Osteoblast (primary cell): ENCODE results near the gene APOBEC3F. TPM values are rescaled to one million over a fixed set of nuclear protein-coding genes. Genes with fewer than 3 reads are reported as not detected.

Source experiments
- DNase-seq: peaks from one replicate; pipeline ENCODE4 v3.0.0; 2011; ENCODE audit warnings: low spot score, mixed read lengths; ENCODE audit not compliant: insufficient read length; ENCODE audit errors: missing footprints
- H2AFZ ChIP-seq: 2 replicates; pipeline ENCODE4 v1.6.0; 2011; ENCODE audit warnings: mild to moderate bottlenecking, low read length
- H3K27ac ChIP-seq: 2 replicates; pipeline ENCODE4 v1.5.1; 2011; ENCODE audit warnings: mild to moderate bottlenecking, low read depth, low read length, moderate library complexity
- H3K27me3 ChIP-seq: 2 replicates; pipeline ENCODE4 v1.6.0; 2012; ENCODE audit warnings: mild to moderate bottlenecking, control low read depth, inconsistent platforms, low read length, moderate library complexity; ENCODE audit not compliant: insufficient read depth
- H3K36me3 ChIP-seq: 2 replicates; pipeline ENCODE4 v1.5.1; 2011; ENCODE audit warnings: mild to moderate bottlenecking, low read length, control low read depth, moderate library complexity; ENCODE audit not compliant: insufficient read depth
- H3K4me1 ChIP-seq: 2 replicates; pipeline ENCODE4 v1.5.1; 2011; ENCODE audit warnings: mild to moderate bottlenecking, low read length, control low read depth, moderate library complexity; ENCODE audit not compliant: insufficient read depth
- H3K4me2 ChIP-seq: 2 replicates; pipeline ENCODE4 v1.6.0; 2011; ENCODE audit warnings: mild to moderate bottlenecking, low read length; ENCODE audit not compliant: insufficient read depth
- H3K4me3 ChIP-seq: fragments of 200-600 bp; sonication (generic); 3 replicates; pipeline ENCODE4 v1.5.1; 2012; ENCODE audit warnings: mild to moderate bottlenecking, low read length, inconsistent platforms; ENCODE audit not compliant: insufficient read depth
- H3K79me2 ChIP-seq: 2 replicates; pipeline ENCODE4 v1.6.0; 2012; ENCODE audit warnings: mild to moderate bottlenecking, low read length, control low read depth, inconsistent platforms; ENCODE audit not compliant: insufficient read depth
- H3K9me3 ChIP-seq: 2 replicates; pipeline ENCODE4 v1.5.1; 2011; ENCODE audit warnings: low read depth, low read length, control low read depth
- H4K20me1 ChIP-seq: 2 replicates; pipeline ENCODE4 v1.6.0; 2012; ENCODE audit warnings: mild to moderate bottlenecking, low read length, control low read depth; ENCODE audit not compliant: insufficient read depth
- CTCF ChIP-seq: IDR thresholded peaks from 2 replicates; pipeline ENCODE4 v1.5.1; 2011; ENCODE audit warnings: mild to moderate bottlenecking, low read depth, low read length, moderate library complexity; ENCODE audit errors: extremely low read depth
- total RNA-seq: library from RNA; depleted of rRNA; stranded (reverse); fragments of >200 nt; gene quantifications from 2 replicates; pipeline ENCODE4 v1.2.3, GENCODE V29; 2012

The APOBEC3F gene
- total RNA-seq, 1 donor: 5.1 TPM

GRCh38 chr22:39087881-39088684 lies 47.4 kb downstream of the APOBEC3F start:
- Histone ChIP-seq H3K27me3 (peaks cover 13% of the 10 kb centered on the region), H3K36me3 (no peaks in the 10 kb centered on the region), H3K4me1 (no peaks in the 10 kb centered on the region), H2AFZ (no peak overlapping the region), H3K79me2 (no peaks in the 10 kb centered on the region), H4K20me1 (no peaks in the 10 kb centered on the region), H3K4me2 (no peak overlapping the region), H3K4me3 (no peak overlapping the region), H3K27ac (no peak overlapping the region), H3K9me3 (no peaks in the 10 kb centered on the region)
- peak; percentile 45 for DNase-seq
- no peak for TF ChIP-seq CTCF

- H3K4me3 ChIP-seq: no peak overlapping the region
- H3K27me3 ChIP-seq: peaks cover 13% of the 10 kb centered on the region
- no peak for TF ChIP-seq CTCF
- DNase-seq: peak; percentile 46
- no peak overlapping the region for H3K27ac ChIP-seq
- H3K4me1 ChIP-seq: no peaks in the 10 kb centered on the region
- no peaks in the 10 kb centered on the region for H3K36me3 ChIP-seq
- H3K4me2 ChIP-seq: no peak overlapping the region
- H3K79me2 ChIP-seq: no peaks in the 10 kb centered on the region
- no peaks in the 10 kb centered on the region for H4K20me1 ChIP-seq
- no peak overlapping the region for H2AFZ ChIP-seq
- H3K9me3 ChIP-seq: no peaks in the 10 kb centered on the region
These were observed 48.0 kb downstream of the APOBEC3F start for GRCh38 chr22:39088685-39089032.

GRCh38 chr22:39089928-39090327 lies 49.3 kb downstream of the APOBEC3F start:
- H3K36me3 ChIP-seq: no peaks in the 10 kb centered on the region
- DNase-seq: peak; percentile 70
- no peak overlapping the region for H2AFZ ChIP-seq

More at GRCh38 chr22:39089928-39090327, 49.3 kb downstream of the APOBEC3F start:
- Histone ChIP-seq H3K9me3 (no peaks in the 10 kb centered on the region), H3K27ac (no peak overlapping the region), H4K20me1 (no peaks in the 10 kb centered on the region), H3K4me1 (no peaks in the 10 kb centered on the region), H3K27me3 (peaks cover 13% of the 10 kb centered on the region), H3K4me3 (no peak overlapping the region), H3K4me2 (no peak overlapping the region), H3K79me2 (no peaks in the 10 kb centered on the region)
- no peak for TF ChIP-seq CTCF
